Measurements from ENCODE around the gene TBCD. TPM values are rescaled to one million over a fixed set of nuclear protein-coding genes. Genes with fewer than 3 reads are reported as not detected.

TBCD gene
- total RNA-seq, 1 donor from 2014 or later: 44.5 TPM

GRCh38 chr17:82907797-82908542 lies 156.1 kb downstream of the TBCD start:
- DNase-seq: no peak

GRCh38 chr17:82908543-82909160 lies 156.8 kb downstream of the TBCD start:
- no peak for DNase-seq

- no peak for DNase-seq
These were observed 157.5 kb downstream of the TBCD start for GRCh38 chr17:82909322-82909904.

GRCh38 chr17:82910041-82910481 lies 158.2 kb downstream of the TBCD start:
- DNase-seq: peak; percentile 37

GRCh38 chr17:82910770-82911169 lies 158.9 kb downstream of the TBCD start:
- DNase-seq: no peak

- DNase-seq: no peak
These were observed 160.0 kb downstream of the TBCD start for GRCh38 chr17:82911822-82912221.

GRCh38 chr17:82912484-82913089 lies 160.7 kb downstream of the TBCD start:
- DNase-seq: no peak

GRCh38 chr17:82913304-82914043 lies 161.6 kb downstream of the TBCD start:
- no peak for DNase-seq

- no peak for DNase-seq
These were observed 162.5 kb downstream of the TBCD start for GRCh38 chr17:82914375-82914774.

- DNase-seq: no peak
These were observed 163.3 kb downstream of the TBCD start for GRCh38 chr17:82915010-82915756.

GRCh38 chr17:82915757-82916027 lies 163.8 kb downstream of the TBCD start:
- no peak for DNase-seq

GRCh38 chr17:82917699-82918345 lies 166.0 kb downstream of the TBCD start:
- no peak for DNase-seq

- DNase-seq: no peak
These were observed 166.6 kb downstream of the TBCD start for GRCh38 chr17:82918508-82918907.

GRCh38 chr17:82920150-82920549 lies 168.3 kb downstream of the TBCD start:
- no peak for DNase-seq

GRCh38 chr17:82920715-82921114 lies 168.8 kb downstream of the TBCD start:
- DNase-seq: no peak

GRCh38 chr17:82921426-82921825 lies 169.6 kb downstream of the TBCD start:
- DNase-seq: no peak

- DNase-seq: no peak
These were observed 170.8 kb downstream of the TBCD start for GRCh38 chr17:82922646-82923045.

- DNase-seq: no peak
These were observed 171.7 kb downstream of the TBCD start for GRCh38 chr17:82923366-82924113.

GRCh38 chr17:82924214-82924613 lies 172.3 kb downstream of the TBCD start:
- DNase-seq: no peak

- DNase-seq: no peak
These were observed 172.9 kb downstream of the TBCD start for GRCh38 chr17:82924812-82925211.

- DNase-seq: no peak
These were observed 173.5 kb downstream of the TBCD start for GRCh38 chr17:82925336-82925735.
